Fibroblast of lung (primary cell): ENCODE data around the gene TENM3. TPM values are rescaled to one million over a fixed set of nuclear protein-coding genes. Genes with fewer than 3 reads are reported as not detected.

Experiments used
- DNase-seq, 2 donors: peaks; one replicate each; pipeline versions ENCODE4 v3.0.0 to v3.0.0-alpha.2; 2010; ENCODE audit warnings: low read depth in 2 of 2
- H2AFZ ChIP-seq: 2 replicates; pipeline ENCODE4 v1.5.1; 2012; ENCODE audit warnings: low read length, control low read depth, inconsistent platforms
- H3K27ac ChIP-seq: 2 replicates; pipeline ENCODE4 v1.5.1; 2011; ENCODE audit warnings: low read length, control low read depth; ENCODE audit not compliant: insufficient read depth
- H3K27me3 ChIP-seq: 2 replicates; pipeline ENCODE4 v1.5.1; 2011; ENCODE audit warnings: mild to moderate bottlenecking, low read length; ENCODE audit not compliant: control insufficient read depth, insufficient read depth
- H3K36me3 ChIP-seq: 2 replicates; pipeline ENCODE4 v1.5.1; 2011; ENCODE audit warnings: low read length; ENCODE audit not compliant: control insufficient read depth, insufficient read depth
- H3K4me1 ChIP-seq: 2 replicates; pipeline ENCODE4 v1.5.1; 2011; ENCODE audit warnings: low read length; ENCODE audit not compliant: control insufficient read depth, insufficient read depth; ENCODE audit errors: extremely low read depth
- H3K4me2 ChIP-seq: 2 replicates; pipeline ENCODE4 v1.5.1; 2011; ENCODE audit warnings: low read length, control low read depth; ENCODE audit not compliant: insufficient read depth; ENCODE audit errors: extremely low read depth
- H3K4me3 ChIP-seq, 4 experiments: fragments of 200-600 bp in 1 of 4; sonication (generic) in 1 of 4; replicated peaks in 1 of 4; 2 replicates each; pipeline ENCODE4 v1.5.1; 2011 to 2016; ENCODE audit warnings: low read length in 4 of 4, low read depth in 3 of 4, mild to moderate bottlenecking in 3 of 4, control low read depth in 2 of 4, inconsistent platforms in 1 of 4, mixed read lengths in 1 of 4; ENCODE audit not compliant: insufficient read depth in 1 of 4; ENCODE audit errors: control extremely low read depth in 1 of 4
- H3K79me2 ChIP-seq: 2 replicates; pipeline ENCODE4 v1.5.1; 2012; ENCODE audit warnings: mild to moderate bottlenecking, low read length, inconsistent platforms; ENCODE audit not compliant: control insufficient read depth, insufficient read depth
- H3K9ac ChIP-seq: 2 replicates; pipeline ENCODE4 v1.5.1; 2011; ENCODE audit warnings: mild to moderate bottlenecking, low read length, control low read depth; ENCODE audit not compliant: insufficient read depth
- H3K9me3 ChIP-seq: 2 replicates; pipeline ENCODE4 v1.5.1; 2012; ENCODE audit warnings: low read depth, low read length; ENCODE audit not compliant: control insufficient read depth, insufficient read depth
- H4K20me1 ChIP-seq: 2 replicates; pipeline ENCODE4 v1.5.1; 2011; ENCODE audit warnings: low read length; ENCODE audit not compliant: control insufficient read depth, insufficient read depth; ENCODE audit errors: extremely low read depth
- CTCF ChIP-seq, 2 donors: IDR thresholded peaks in 1 of 2; conservative IDR thresholded peaks in 1 of 2; 1 replicate in 1 of 2; 2 replicates in 1 of 2; pipeline ENCODE4 v1.5.1; 2011 to 2012; ENCODE audit warnings: low read length in 2 of 2, control low read depth in 1 of 2, inconsistent platforms in 1 of 2, low read depth in 1 of 2, mild to moderate bottlenecking in 1 of 2
- EZH2 ChIP-seq: IDR thresholded peaks from 2 replicates; pipeline ENCODE4 v1.5.1; 2012; ENCODE audit warnings: low read length, control low read depth, mild to moderate bottlenecking; ENCODE audit errors: missing control alignments
- polyA plus RNA-seq, 2 donors: library from polyadenylated mRNA; depleted of rRNA in 1 of 2; stranded (reverse) in 1 of 2; unstranded in 1 of 2; fragments of >200 nt; gene quantifications; 2 replicates each; pipeline ENCODE4 v1.2.1, GENCODE V29; 2011 to 2012; ENCODE audit warnings: missing spikeins in 1 of 2
- total RNA-seq: library from RNA; depleted of rRNA; stranded (reverse); fragments of >200 nt; gene quantifications from 2 replicates; pipeline ENCODE4 v1.2.1, GENCODE V29; 2014

Gene TENM3
- total and polyA plus RNA-seq, 2 donors (not counting 1 experiment from before 2014, with no cell fraction given): 2.7 to 3.6 TPM

GRCh38 chr4:182325397-182325796 lies 82.2 kb downstream of the TENM3 start:
- no peaks in the 10 kb centered on the region for H3K27me3 ChIP-seq
- H3K4me2 ChIP-seq: no peak overlapping the region
- no peak overlapping the region for H2AFZ ChIP-seq
- H3K4me1 ChIP-seq: no peaks in the 10 kb centered on the region
- H3K4me3 ChIP-seq: no peak overlapping the region
- no peaks in the 10 kb centered on the region for H3K36me3 ChIP-seq
- H3K27ac ChIP-seq: no peak overlapping the region
- H3K9ac ChIP-seq: no peak overlapping the region
- no peak for DNase-seq
- H4K20me1 ChIP-seq: no peaks in the 10 kb centered on the region
- H3K9me3 ChIP-seq: no peaks in the 10 kb centered on the region
- no peak for TF ChIP-seq CTCF (conservative IDR thresholded peaks at IDR 0.05 in 1 of 2, IDR thresholded peaks at IDR 0.05 in 1 of 2; ENCODE audit: low read depth in 1 of 2, low read length in 2 of 2)
- TF ChIP-seq EZH2: no peak
- no peaks in the 10 kb centered on the region for H3K79me2 ChIP-seq

DNA sequence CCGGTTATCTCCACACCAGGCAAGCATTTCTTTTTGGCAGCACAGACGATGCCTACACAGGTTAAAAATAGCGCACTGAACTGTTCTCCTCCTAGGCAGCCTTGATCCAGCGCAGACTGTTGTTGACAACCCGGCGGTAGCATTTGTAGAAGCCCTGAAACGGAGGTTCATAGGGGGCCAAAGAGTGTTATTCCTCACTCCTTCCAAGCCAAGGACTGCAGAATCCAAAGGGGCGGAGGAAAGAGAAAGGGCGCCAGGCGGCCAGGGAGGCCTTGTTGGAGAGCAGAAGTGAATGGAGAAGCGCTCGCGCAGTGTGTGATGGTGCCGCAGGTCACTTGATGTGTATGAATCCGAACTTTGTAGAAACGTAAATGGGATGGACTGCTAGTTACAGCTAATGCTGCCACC lies 82.7 kb downstream of the TENM3 start:
- Histone ChIP-seq H3K4me1 (no peaks in the 10 kb centered on the region), H3K4me2 (no peak overlapping the region), H3K9ac (no peak overlapping the region), H2AFZ (no peak overlapping the region), H3K79me2 (no peaks in the 10 kb centered on the region), H3K36me3 (no peaks in the 10 kb centered on the region), H3K4me3 (no peak overlapping the region), H3K9me3 (no peaks in the 10 kb centered on the region), H3K27ac (no peak overlapping the region), H4K20me1 (no peaks in the 10 kb centered on the region), H3K27me3 (no peaks in the 10 kb centered on the region)
- no peak for DNase-seq
- TF ChIP-seq EZH2 (no peak), CTCF (conservative IDR thresholded peaks at IDR 0.05 in 1 of 2, IDR thresholded peaks at IDR 0.05 in 1 of 2; ENCODE audit: low read depth in 1 of 2, low read length in 2 of 2) (no peak)

DNA sequence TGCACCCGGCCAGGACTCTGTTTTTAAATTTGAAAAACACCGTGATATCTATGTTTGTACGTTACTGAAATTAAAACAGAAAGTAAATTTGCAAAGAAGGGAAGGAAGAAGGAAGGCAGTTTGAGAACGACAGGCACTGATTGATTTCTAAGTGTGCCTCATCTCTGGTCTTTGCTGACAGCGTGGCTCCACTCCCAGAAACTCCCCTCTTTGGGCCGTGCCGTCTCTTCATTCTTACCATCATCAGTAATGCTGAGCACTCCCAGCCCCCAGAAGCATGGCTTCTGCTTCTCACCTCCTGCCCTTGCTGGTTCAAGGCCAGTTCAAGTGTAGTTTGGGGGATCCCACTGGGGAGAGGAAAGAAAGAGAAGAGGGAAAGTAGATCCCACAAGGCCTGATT lies 85.3 kb downstream of the TENM3 start:
- no peaks in the 10 kb centered on the region for H3K9me3 ChIP-seq
- TF ChIP-seq EZH2: no peak
- no peak for TF ChIP-seq CTCF (conservative IDR thresholded peaks at IDR 0.05 in 1 of 2, IDR thresholded peaks at IDR 0.05 in 1 of 2; ENCODE audit: low read depth in 1 of 2, low read length in 2 of 2)

More for the DNA sequence above, 85.3 kb downstream of the TENM3 start:
- Histone ChIP-seq H3K4me2 (no peak overlapping the region), H4K20me1 (no peaks in the 10 kb centered on the region), H3K9ac (no peak overlapping the region), H3K36me3 (no peaks in the 10 kb centered on the region), H3K27me3 (no peaks in the 10 kb centered on the region), H3K79me2 (no peaks in the 10 kb centered on the region), H3K4me1 (no peaks in the 10 kb centered on the region), H2AFZ (no peak overlapping the region), H3K4me3 (no peak overlapping the region), H3K27ac (no peak overlapping the region)
- DNase-seq: no peak
